ENCODE results near the gene ZGLP1. TPM values are rescaled to one million over a fixed set of nuclear protein-coding genes. Genes with fewer than 3 reads are reported as not detected.

Gene ZGLP1
- total RNA-seq, 4 donors from 2014 or later: 0.80 to 3.1 TPM; not detected in 2

DNA sequence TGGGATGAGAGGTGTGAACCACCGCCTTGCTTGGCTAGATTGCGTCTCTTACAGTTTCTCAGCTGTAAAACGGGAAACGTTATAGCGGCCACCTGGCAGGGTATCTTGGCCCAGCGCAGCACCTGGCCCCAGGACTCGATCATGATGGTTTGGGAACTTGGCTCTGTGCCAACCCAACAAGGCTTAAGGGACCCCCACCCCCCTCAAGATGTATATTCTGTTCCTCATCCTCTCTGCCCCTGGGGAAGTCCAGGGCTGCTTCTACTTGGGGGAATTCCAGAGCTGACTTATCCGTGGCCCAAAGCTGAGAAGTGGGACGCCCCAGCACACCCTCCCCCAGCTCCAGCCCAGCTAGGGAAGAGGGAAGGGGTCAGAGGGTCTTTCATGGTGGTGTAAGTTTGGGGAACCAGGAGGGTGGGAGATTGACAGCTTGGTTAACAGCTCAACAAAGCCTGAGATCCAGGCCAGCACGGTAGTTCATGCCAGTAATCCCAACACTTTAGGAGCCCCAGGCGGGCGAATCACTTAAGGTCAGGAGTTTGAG is 38.0 kb downstream of the ZGLP1 start:
- H3K27me3 ChIP-seq: peaks cover 7 to 24% (median 18%) of the 10 kb centered on the region in 3 donors
- intact Hi-C loops (cut with DNase I; ENCODE audit: low total_unique reads): loop anchor here (5.0 kb wide), 1 partner anchor 61 kb away; the partner anchor contains the start of gene RAVER1
- H3K4me1 ChIP-seq: peaks cover 5 to 21% of the 10 kb centered on the region in 2 donors
- no peaks in the 10 kb centered on the region for H3K9me3 ChIP-seq
- DNase-seq (no peak), ATAC-seq (peak in 1 of 2 donors; percentile 4)
- H3K4me3 ChIP-seq: peak overlapping the region; percentile 49 to 60 (median 56)
- TF ChIP-seq CTCF (IDR thresholded peaks at IDR 0.05 in 4 of 5, conservative IDR thresholded peaks at IDR 0.05 in 1 of 5): no peak
- TF ChIP-seq POLR2A (IDR thresholded peaks at IDR 0.05): no peak
- H3K27ac ChIP-seq: peak overlapping the region; percentile 75 to 84 (median 78)
- no peaks in the 10 kb centered on the region for H3K36me3 ChIP-seq
- in situ Hi-C loops (cut with MboI; ENCODE audit: low sequenced_read_pairs in 4 of 4): no loop called here

GRCh38 chr19:10270616-10271394 is 38.8 kb downstream of the ZGLP1 start, which contains the start of gene ICAM1:
TSS of gene ICAM1 (plus strand) at chr19:10271120. CDS start at chr19:10271160, 40 bp downstream.
- Histone ChIP-seq H3K27me3 (peaks cover 7 to 24% (median 18%) of the 10 kb centered on the region in 3 donors), H3K27ac (peak within 1 kb of the TSS; percentile 75 to 84 (median 78)), H3K4me3 (peak within 1 kb of the TSS; percentile 49 to 60 (median 56)), H3K36me3 (no peaks in the 10 kb centered on the region), H3K4me1 (peaks cover 5 to 21% of the 10 kb centered on the region in 2 donors), H3K9me3 (no peaks in the 10 kb centered on the region)
- intact Hi-C loops (cut with DNase I; ENCODE audit: low total_unique reads) (loop anchor here (5.0 kb wide), 1 partner anchor 61 kb away; the partner anchor contains the start of gene RAVER1), in situ Hi-C loops (cut with MboI; ENCODE audit: low sequenced_read_pairs in 4 of 4) (no loop called here)
- TF ChIP-seq POLR2A (IDR thresholded peaks at IDR 0.05) (peak; percentile 60 to 67), CTCF (IDR thresholded peaks at IDR 0.05 in 4 of 5, conservative IDR thresholded peaks at IDR 0.05 in 1 of 5) (no peak)
- ATAC-seq: peak; percentile 23 to 65
- DNase-seq: peak; percentile 50 to 65

GRCh38 chr19:10270180-10270615 is 39.4 kb downstream of the ZGLP1 start:
- Histone ChIP-seq H3K36me3 (no peaks in the 10 kb centered on the region), H3K9me3 (no peaks in the 10 kb centered on the region), H3K27ac (peak overlapping the region; percentile 75 to 84 (median 78)), H3K4me1 (peaks cover 5 to 21% of the 10 kb centered on the region in 2 donors), H3K4me3 (peak overlapping the region; percentile 49 to 60 (median 56)), H3K27me3 (peaks cover 7 to 24% (median 18%) of the 10 kb centered on the region in 3 donors)
- ATAC-seq (peak in 1 of 2 donors; percentile 42), DNase-seq (peak in 1 of 2 donors; percentile 49)
- intact Hi-C loops (cut with DNase I; ENCODE audit: low total_unique reads) (loop anchor here (5.0 kb wide), 1 partner anchor 62 kb away; the partner anchor contains the start of gene RAVER1), in situ Hi-C loops (cut with MboI; ENCODE audit: low sequenced_read_pairs in 4 of 4) (no loop called here)
- TF ChIP-seq POLR2A (IDR thresholded peaks at IDR 0.05) (no peak), CTCF (IDR thresholded peaks at IDR 0.05 in 4 of 5, conservative IDR thresholded peaks at IDR 0.05 in 1 of 5) (no peak)

DNA sequence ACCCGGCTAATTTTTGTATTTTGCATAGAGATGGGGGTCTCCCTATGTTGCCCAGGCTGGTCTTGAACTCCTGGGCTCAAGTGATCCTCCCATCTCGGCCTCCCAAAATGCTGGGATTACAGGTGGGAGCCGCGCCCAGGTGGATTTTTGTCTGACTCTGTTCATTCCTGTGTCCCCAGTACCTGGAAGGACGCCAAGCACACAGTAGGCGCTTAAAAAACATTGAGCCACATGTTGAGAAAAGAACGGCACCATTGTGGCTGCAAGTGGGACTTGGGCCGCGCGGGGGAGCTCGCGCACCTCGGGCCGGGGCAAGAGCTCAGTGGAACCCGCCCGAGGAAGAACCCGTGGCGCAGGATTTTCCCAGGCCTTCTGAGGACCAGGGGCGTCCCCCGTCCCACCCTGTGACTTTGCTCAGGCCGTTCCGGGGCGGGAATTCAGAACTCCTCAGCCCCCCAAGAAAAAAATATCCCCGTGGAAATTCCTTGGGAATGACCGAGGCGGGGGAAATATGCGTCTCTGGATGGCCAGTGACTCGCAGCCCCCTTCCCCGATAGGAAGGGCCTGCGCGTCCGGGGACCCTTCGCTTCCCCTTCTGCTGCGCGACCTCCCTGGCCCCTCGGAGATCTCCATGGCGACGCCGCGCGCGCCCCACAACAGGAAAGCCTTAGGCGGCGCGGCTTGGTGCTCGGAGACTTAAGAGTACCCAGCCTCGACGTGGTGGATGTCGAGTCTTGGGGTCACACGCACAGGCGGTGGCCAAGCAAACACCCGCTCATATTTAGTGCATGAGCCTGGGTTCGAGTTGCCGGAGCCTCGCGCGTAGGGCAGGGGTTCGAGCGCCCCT is 40.1 kb downstream of the ZGLP1 start:
- Histone ChIP-seq H3K27me3 (peaks cover 7 to 24% (median 18%) of the 10 kb centered on the region in 3 donors), H3K4me1 (peaks cover 5 to 21% of the 10 kb centered on the region in 2 donors), H3K9me3 (no peaks in the 10 kb centered on the region), H3K27ac (peak overlapping the region; percentile 75 to 84 (median 78)), H3K4me3 (peak overlapping the region; percentile 49 to 60 (median 56)), H3K36me3 (no peaks in the 10 kb centered on the region)
- ATAC-seq: peak; percentile 72 to 75
- TF ChIP-seq CTCF (IDR thresholded peaks at IDR 0.05 in 4 of 5, conservative IDR thresholded peaks at IDR 0.05 in 1 of 5) (peak; percentile 81 to 94 (median 92)), POLR2A (IDR thresholded peaks at IDR 0.05) (no peak)
- intact Hi-C loops (cut with DNase I; ENCODE audit: low total_unique reads) (loop anchor here (1.0 to 5.0 kb wide), 2 partner anchors 63 to 120 kb away; partner anchors contain the start of gene RAVER1), in situ Hi-C loops (cut with MboI; ENCODE audit: low sequenced_read_pairs in 4 of 4) (loop anchor here (5.0 kb wide), 1 partner anchor 118 kb away; no protein-coding TSS in a partner anchor)
- DNase-seq: peak; percentile 47 to 70
